B cell (primary cell): ENCODE results near the gene HEXD.

Source experiments
- EZH2 ChIP-seq: IDR thresholded peaks from 2 replicates; pipeline ENCODE4 v1.6.1; 2012; ENCODE audit warnings: borderline replicate concordance, low read depth, mild to moderate bottlenecking, moderate library complexity, low read length; ENCODE audit not compliant: insufficient read depth, poor library complexity, severe bottlenecking
- TF ChIP-seq, protein P1 (sequence below): fragments of 200-600 bp; IDR thresholded peaks from one replicate; pipeline ENCODE4 v1.8.0; 2022; ENCODE audit warnings: antibody characterized with exemption, mild to moderate bottlenecking

DNA sequence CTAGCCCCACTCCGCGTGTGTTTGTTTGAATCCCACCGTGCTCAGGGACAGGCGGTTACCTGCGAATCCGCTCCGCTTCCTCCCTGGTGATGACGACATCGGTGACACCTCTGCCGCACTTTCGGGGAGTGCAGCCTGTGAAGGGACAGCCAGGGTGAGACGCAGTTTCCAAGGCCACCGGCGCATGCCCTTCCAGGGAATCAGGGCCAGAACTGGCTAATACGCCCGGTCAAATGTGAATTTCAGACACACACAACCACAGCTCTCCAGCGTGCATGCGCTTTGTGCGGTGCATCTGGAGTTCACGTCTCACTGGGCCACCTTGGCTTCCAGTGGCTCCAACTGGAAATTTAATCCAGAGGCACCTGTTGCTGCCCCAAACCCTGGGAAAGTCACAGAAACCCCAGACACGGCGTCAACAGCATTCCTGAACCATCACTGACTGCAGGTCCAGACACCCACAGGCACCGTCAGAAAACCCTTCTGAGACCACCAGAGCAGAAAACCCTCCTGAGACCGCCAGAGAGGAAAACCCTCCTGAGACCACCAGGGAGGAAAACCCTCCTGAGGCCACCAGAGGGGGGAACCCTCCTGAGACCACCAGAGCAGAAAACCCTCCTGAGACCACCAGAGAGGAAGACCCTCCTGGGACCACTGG is 6.6 kb upstream of the HEXD start:
- TF ChIP-seq EZH2: no peak
- TF ChIP-seq, protein P1, sequence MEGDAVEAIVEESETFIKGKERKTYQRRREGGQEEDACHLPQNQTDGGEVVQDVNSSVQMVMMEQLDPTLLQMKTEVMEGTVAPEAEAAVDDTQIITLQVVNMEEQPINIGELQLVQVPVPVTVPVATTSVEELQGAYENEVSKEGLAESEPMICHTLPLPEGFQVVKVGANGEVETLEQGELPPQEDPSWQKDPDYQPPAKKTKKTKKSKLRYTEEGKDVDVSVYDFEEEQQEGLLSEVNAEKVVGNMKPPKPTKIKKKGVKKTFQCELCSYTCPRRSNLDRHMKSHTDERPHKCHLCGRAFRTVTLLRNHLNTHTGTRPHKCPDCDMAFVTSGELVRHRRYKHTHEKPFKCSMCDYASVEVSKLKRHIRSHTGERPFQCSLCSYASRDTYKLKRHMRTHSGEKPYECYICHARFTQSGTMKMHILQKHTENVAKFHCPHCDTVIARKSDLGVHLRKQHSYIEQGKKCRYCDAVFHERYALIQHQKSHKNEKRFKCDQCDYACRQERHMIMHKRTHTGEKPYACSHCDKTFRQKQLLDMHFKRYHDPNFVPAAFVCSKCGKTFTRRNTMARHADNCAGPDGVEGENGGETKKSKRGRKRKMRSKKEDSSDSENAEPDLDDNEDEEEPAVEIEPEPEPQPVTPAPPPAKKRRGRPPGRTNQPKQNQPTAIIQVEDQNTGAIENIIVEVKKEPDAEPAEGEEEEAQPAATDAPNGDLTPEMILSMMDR: no peak
